GM12878 (cell line): ENCODE data around the gene TUBB1. TPM values are rescaled to one million over a fixed set of nuclear protein-coding genes. Genes with fewer than 3 reads are reported as not detected.

ENCODE experiments used
- ATAC-seq: fragments of 200-7000 bp; cut with Tn5 transposase; 3 replicates; pipeline ENCODE4 v1.9.1; 2020; ENCODE audit warnings: mild to moderate bottlenecking, moderate library complexity
- BruUV-seq: library from RNA; stranded (reverse); fragments of 400-500 nt; replicated peaks from 2 replicates; lab custom pipeline; 2021; lab: Mats Ljungman, UMichigan
- CTCF ChIA-PET: fragments of 300-600 bp; sonication (Branson Sonifier 250); formaldehyde crosslinking; extraction: SDS; loops from one replicate; lab custom pipeline; 2021; ENCODE audit warnings: inconsistent platforms; lab: Yijun Ruan, JAX
- POLR2A ChIA-PET: fragments of 350-600 bp; formaldehyde crosslinking; extraction: SDS; loops from one replicate; lab custom pipeline; 2021; ENCODE audit warnings: inconsistent platforms; lab: Charles Lee
- RAD21 ChIA-PET: fragments of 300-600 bp; sonication (Branson Sonifier 250); formaldehyde crosslinking; loops from one replicate; lab custom pipeline; 2023; ENCODE audit warnings: antibody characterized with exemption; ENCODE audit not compliant: unreplicated experiment; lab: Charles Lee
- SMC1A ChIA-PET: fragments of 300-600 bp; sonication (Branson Sonifier 250); formaldehyde crosslinking; loops from one replicate; lab custom pipeline; 2023; ENCODE audit not compliant: unreplicated experiment, uncharacterized antibody; lab: Charles Lee
- DNase-seq: peaks from one replicate; pipeline ENCODE4 v3.0.0-alpha.2; 2011; ENCODE audit warnings: low read depth, low spot score
- FAIRE-seq: peaks from 3 replicates; lab custom pipeline; 2011; peaks lifted over from hg19 to GRCh38; lab: Jason Lieb, UNC
- H2AFZ ChIP-seq: 2 replicates; pipeline ENCODE4 v1.6.0; 2011; ENCODE audit warnings: low read depth, low read length, control low read depth; ENCODE audit not compliant: control insufficient read depth
- H3K27ac ChIP-seq: 2 replicates; pipeline ENCODE4 v1.5.1; 2011; ENCODE audit warnings: control low read depth; ENCODE audit not compliant: control insufficient read depth, insufficient read depth
- H3K27me3 ChIP-seq, 2 experiments: replicated peaks in 1 of 2; 2 replicates each; pipeline versions ENCODE4 v1.6.0 to v1.6.1; 2011; ENCODE audit warnings: low read length in 1 of 2; ENCODE audit not compliant: control insufficient read depth in 2 of 2, insufficient read depth in 2 of 2
- H3K36me3 ChIP-seq, 2 experiments: 2 replicates each; pipeline ENCODE4 v1.5.1; 2011; ENCODE audit warnings: low read length in 1 of 2; ENCODE audit not compliant: control insufficient read depth in 2 of 2, insufficient read depth in 2 of 2
- H3K4me1 ChIP-seq: 2 replicates; pipeline ENCODE4 v1.6.1; 2011; ENCODE audit warnings: mild to moderate bottlenecking, low read length, moderate library complexity, mixed read lengths; ENCODE audit not compliant: control insufficient read depth, insufficient read depth
- H3K4me2 ChIP-seq: 2 replicates; pipeline ENCODE4 v1.6.0; 2011; ENCODE audit warnings: control low read depth; ENCODE audit not compliant: control insufficient read depth, insufficient read depth
- H3K4me3 ChIP-seq: fragments of 200-600 bp; sonication (generic); 2 replicates; pipeline ENCODE4 v1.5.1; 2016
- H3K79me2 ChIP-seq: 2 replicates; pipeline ENCODE4 v1.6.0; 2011; ENCODE audit warnings: low read length; ENCODE audit not compliant: control insufficient read depth, insufficient read depth
- H3K9ac ChIP-seq: 2 replicates; pipeline ENCODE4 v1.8.0; 2011; ENCODE audit warnings: low read length, control low read depth, mixed read lengths; ENCODE audit not compliant: control insufficient read depth, insufficient read depth
- H3K9me3 ChIP-seq: replicated peaks from 3 replicates; pipeline ENCODE4 v1.5.1; 2011; ENCODE audit warnings: mild to moderate bottlenecking, low read length; ENCODE audit not compliant: control insufficient read depth, insufficient read depth
- H4K20me1 ChIP-seq: 2 replicates; pipeline ENCODE4 v1.6.0; 2011; ENCODE audit not compliant: control insufficient read depth, insufficient read depth
- DPF2 ChIP-seq: fragments of 450-650 bp; IDR thresholded peaks from 2 replicates; pipeline ENCODE4 v1.6.1; 2017; ENCODE audit warnings: mild to moderate bottlenecking
- GATAD2B ChIP-seq: fragments of 450-650 bp; conservative IDR thresholded peaks from 2 replicates; pipeline ENCODE4 v1.6.1; 2017; ENCODE audit warnings: low read depth, mild to moderate bottlenecking, moderate library complexity
- HDAC6 ChIP-seq: fragments of 200-600 bp; sonication (generic); IDR thresholded peaks from one replicate; pipeline ENCODE4 v1.8.0; 2017; ENCODE audit warnings: antibody characterized with exemption; ENCODE audit not compliant: unreplicated experiment
- IRF4 ChIP-seq: IDR thresholded peaks from 2 replicates; pipeline ENCODE4 v1.6.1; 2011; ENCODE audit warnings: low read depth, low read length
- NFYA ChIP-seq: IDR thresholded peaks from 2 replicates; pipeline ENCODE4 v1.6.1; 2011; ENCODE audit warnings: low read depth, mild to moderate bottlenecking, low read length, improper control_type of control experiment, borderline replicate concordance
- SKIL ChIP-seq: fragments of 450-650 bp; IDR thresholded peaks from 2 replicates; pipeline ENCODE4 v1.6.1; 2017; ENCODE audit warnings: mild to moderate bottlenecking, low read depth, inconsistent platforms; ENCODE audit not compliant: poor library complexity, severe bottlenecking
- SMAD1 ChIP-seq: fragments of 450-650 bp; IDR thresholded peaks from 2 replicates; pipeline ENCODE4 v1.6.1; 2018; ENCODE audit warnings: mild to moderate bottlenecking, low read depth; ENCODE audit not compliant: partially characterized antibody
- WGBS: methylation state at CpG from one replicate; pipeline ENCODE4 v1.1.6; 2016; ENCODE audit warnings: low lambda C conversion rate; ENCODE audit not compliant: insufficient replicate concordance, insufficient coverage; ENCODE audit errors: missing lambda C conversion rate; 5-methylcytosine and 5-hydroxymethylcytosine counted together
- in situ Hi-C: fragments of 300-500 bp; cut with MboI; formaldehyde crosslinking; loops from 9 replicates; pipeline ENCODE4 v1.14.3; 2018; ENCODE audit warnings: mixed read lengths
- intact Hi-C: fragments of 100-400 bp; cut with micrococcal nuclease; formaldehyde crosslinking; loops from one replicate; pipeline ENCODE4 v1.14.2; 2022; ENCODE audit not compliant: unreplicated experiment
- polyA plus RNA-seq, 11 experiments: library from polyadenylated mRNA; depleted of rRNA in 4 of 11; unstranded in 6 of 11; stranded (reverse) in 5 of 11; fragments of >200 nt; fragmentation: Nextera tagmentation in 4 of 11; fragmentation: Illumina TruSeq in 1 of 11; extraction: Ambion mirVana in 4 of 11; extraction: Trizol in 1 of 11; gene quantifications; 1 replicate in 1 of 11; 2 replicates in 10 of 11; pipeline versions ENCODE4 v1.2.1 to v1.2.3, GENCODE V29; 2011 to 2016; ENCODE audit warnings: inconsistent platforms in 2 of 11, missing spikeins in 2 of 11, low read depth in 1 of 11
- total RNA-seq, 4 experiments: library from RNA; depleted of rRNA in 3 of 4; stranded (reverse); fragments of >200 nt in 3 of 4; fragmentation: Illumina TruSeq in 1 of 4; extraction: Trizol in 1 of 4; gene quantifications; 2 replicates each; pipeline versions ENCODE4 v1.2.1 to v1.2.3, GENCODE V29; 2013 to 2021

TUBB1 gene
- total and polyA plus RNA-seq, 10 of the 15 experiments (the other 5 are each of a cell fraction or from before 2014, with no cell fraction given): 0.02 to 0.20 (median 0.06) TPM; not detected in 3

- POLR2A ChIA-PET: interaction anchor here (0.6 kb wide), 1 partner anchor 16 kb away, joined by 3 read pairs; no protein-coding TSS in a partner anchor
- no peak for FAIRE-seq
- no peaks in the 10 kb centered on the region for H3K9me3 ChIP-seq
- H3K36me3 ChIP-seq: peaks cover 0 to 1% of the 10 kb centered on the region in 2 experiments; a peak in 2 of 4 replicates
- no peak for TF ChIP-seq IRF4
- TF ChIP-seq HDAC6: no peak
- TF ChIP-seq DPF2: no peak
- no peak for TF ChIP-seq SKIL
- TF ChIP-seq SMAD1: no peak
- no peak for TF ChIP-seq GATAD2B
- TF ChIP-seq NFYA: no peak
- H3K4me2 ChIP-seq: no peak overlapping the region
- 74% methylated on average over 15 of the region's 16 CpGs for WGBS
- in situ Hi-C loops (no loop called here), intact Hi-C loops (no loop called here)
- SMC1A ChIA-PET: interaction anchor here (0.7 kb wide), 1 partner anchor 151 kb away, joined by 3 read pairs; no protein-coding TSS in a partner anchor
- CTCF ChIA-PET: interaction anchor here (0.6 to 0.8 kb wide), 2 partner anchors 10 to 33 kb away, joined by 3 to 4 read pairs; no protein-coding TSS in a partner anchor
- H4K20me1 ChIP-seq: no peaks in the 10 kb centered on the region
- no peaks in the 10 kb centered on the region for H3K27me3 ChIP-seq
- peaks cover 11% of the 10 kb centered on the region for H3K4me1 ChIP-seq
- H3K9ac ChIP-seq: no peak overlapping the region
- H3K4me3 ChIP-seq: no peak overlapping the region
- BruUV-seq: no TSS peak
- no peak for ATAC-seq
- no peaks in the 10 kb centered on the region for H3K79me2 ChIP-seq
- RAD21 ChIA-PET: interaction anchor here (1.3 kb wide), 1 partner anchor 13 kb away, joined by 4 read pairs; no protein-coding TSS in a partner anchor
- no peak overlapping the region for H3K27ac ChIP-seq
- H2AFZ ChIP-seq: peak overlapping the region; percentile 15; the same call in 1 of the 2 replicates
- DNase-seq: no peak
These were observed 3.2 kb upstream of the TUBB1 start for GRCh38 chr20:59015812-59016711.
